HUES6 (cell line): ENCODE measurements around the gene CHRNA9.

ENCODE experiments used
- H3K27ac ChIP-seq: 2 replicates; pipeline ENCODE4 v1.7.0; 2013; ENCODE audit warnings: low read depth, mild to moderate bottlenecking, low read length, inconsistent platforms
- H3K27me3 ChIP-seq: 2 replicates; pipeline ENCODE4 v1.6.1; 2013; ENCODE audit warnings: low read length; ENCODE audit not compliant: control insufficient read depth, insufficient read depth
- H3K36me3 ChIP-seq: 2 replicates; pipeline ENCODE4 v1.6.1; 2013; ENCODE audit warnings: low read length; ENCODE audit not compliant: control insufficient read depth, insufficient read depth
- H3K4me1 ChIP-seq: 2 replicates; pipeline ENCODE4 v1.6.1; 2013; ENCODE audit warnings: low read length; ENCODE audit not compliant: control insufficient read depth, insufficient read depth
- H3K4me3 ChIP-seq: 2 replicates; pipeline ENCODE4 v1.5.1; 2013; ENCODE audit warnings: low read depth, low read length
- H3K9ac ChIP-seq: one replicate; pipeline ENCODE4 v1.6.1; 2013; ENCODE audit warnings: mild to moderate bottlenecking, low read length
- H3K9me3 ChIP-seq: 2 replicates; pipeline ENCODE4 v1.6.1; 2013; ENCODE audit warnings: low read depth, low read length; ENCODE audit not compliant: control insufficient read depth, insufficient read depth

Gene CHRNA9

DNA sequence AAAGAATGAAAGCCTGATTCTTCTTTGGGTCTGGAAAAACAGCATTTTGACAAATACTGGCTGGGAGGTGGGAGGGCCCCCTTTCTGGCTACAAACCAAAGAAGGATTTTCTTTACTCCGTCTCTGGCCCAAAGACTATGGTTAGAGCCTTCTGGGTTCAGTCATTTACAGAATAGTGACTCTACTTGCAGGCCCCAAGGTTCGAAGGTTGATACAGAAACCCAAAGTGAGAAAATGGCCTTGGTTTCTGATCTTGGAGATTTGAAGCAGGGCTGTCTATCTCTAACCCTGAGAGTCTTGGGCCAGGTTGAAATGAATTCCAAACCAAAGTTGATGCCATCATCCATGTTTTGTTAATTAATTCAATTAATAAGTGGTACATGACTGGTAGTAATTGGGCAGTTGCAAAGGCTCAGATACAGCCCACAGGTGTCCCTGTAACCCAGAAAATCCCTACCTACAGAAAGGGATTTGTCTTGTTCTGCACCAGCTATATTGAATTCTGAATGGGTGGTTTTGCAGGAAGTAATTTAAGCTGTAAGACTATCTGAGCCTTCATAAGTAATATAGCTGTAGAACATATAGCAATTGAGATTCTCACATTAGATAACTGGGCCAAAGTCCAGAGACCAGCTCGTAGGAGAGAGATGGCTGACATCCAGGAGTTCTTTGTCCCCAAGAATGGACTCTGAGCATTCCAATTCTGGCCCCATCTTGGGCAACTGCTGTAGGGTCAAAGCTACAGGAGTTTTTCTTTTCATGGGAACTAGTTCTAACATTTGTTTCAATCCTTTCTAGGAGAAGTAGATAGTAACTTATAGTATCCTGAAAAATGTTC, 34.5 kb downstream of the CHRNA9 start:
- Histone ChIP-seq H3K36me3 (no peaks in the 10 kb centered on the region), H3K9ac (no peak overlapping the region), H3K27me3 (no peaks in the 10 kb centered on the region), H3K9me3 (no peaks in the 10 kb centered on the region), H3K4me3 (no peak overlapping the region), H3K4me1 (no peaks in the 10 kb centered on the region), H3K27ac (no peak overlapping the region)

GRCh38 chr4:40372651-40373050, 37.5 kb downstream of the CHRNA9 start:
- Histone ChIP-seq H3K9ac (no peak overlapping the region), H3K4me3 (no peak overlapping the region), H3K27ac (no peak overlapping the region), H3K36me3 (no peaks in the 10 kb centered on the region), H3K4me1 (no peaks in the 10 kb centered on the region), H3K27me3 (no peaks in the 10 kb centered on the region), H3K9me3 (no peaks in the 10 kb centered on the region)

GRCh38 chr4:40373636-40374035, 38.5 kb downstream of the CHRNA9 start:
- Histone ChIP-seq H3K9ac (no peak overlapping the region), H3K27me3 (no peaks in the 10 kb centered on the region), H3K9me3 (no peaks in the 10 kb centered on the region), H3K27ac (no peak overlapping the region), H3K4me1 (no peaks in the 10 kb centered on the region), H3K4me3 (no peak overlapping the region), H3K36me3 (no peaks in the 10 kb centered on the region)

DNA sequence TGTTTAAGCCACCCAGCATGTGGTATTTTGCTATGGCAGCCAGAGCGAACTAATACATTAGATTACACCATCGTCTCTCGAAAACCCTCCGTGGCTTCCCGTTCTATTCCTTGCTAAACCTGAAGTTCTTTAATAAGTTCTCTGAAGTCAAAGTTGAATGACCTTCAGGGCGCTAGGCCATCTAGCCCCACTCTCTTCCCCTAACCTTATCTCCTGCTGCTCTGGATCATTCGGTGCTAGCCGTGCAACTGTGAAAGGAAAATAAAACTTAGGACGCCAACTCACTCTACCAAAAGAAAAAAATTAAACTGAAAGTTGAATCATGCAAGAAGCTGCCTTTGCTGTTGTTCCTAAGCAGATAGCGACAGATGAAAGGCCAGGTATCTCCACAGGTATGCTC, 40.0 kb downstream of the CHRNA9 start:
- H3K4me3 ChIP-seq, result no peak overlapping the region
- H3K27me3 ChIP-seq, result no peaks in the 10 kb centered on the region
- H3K36me3 ChIP-seq, result no peaks in the 10 kb centered on the region
- H3K9me3 ChIP-seq, result no peaks in the 10 kb centered on the region
- peaks cover 10% of the 10 kb centered on the region for H3K4me1 ChIP-seq
- H3K9ac ChIP-seq, result no peak overlapping the region
- no peak overlapping the region for H3K27ac ChIP-seq

DNA sequence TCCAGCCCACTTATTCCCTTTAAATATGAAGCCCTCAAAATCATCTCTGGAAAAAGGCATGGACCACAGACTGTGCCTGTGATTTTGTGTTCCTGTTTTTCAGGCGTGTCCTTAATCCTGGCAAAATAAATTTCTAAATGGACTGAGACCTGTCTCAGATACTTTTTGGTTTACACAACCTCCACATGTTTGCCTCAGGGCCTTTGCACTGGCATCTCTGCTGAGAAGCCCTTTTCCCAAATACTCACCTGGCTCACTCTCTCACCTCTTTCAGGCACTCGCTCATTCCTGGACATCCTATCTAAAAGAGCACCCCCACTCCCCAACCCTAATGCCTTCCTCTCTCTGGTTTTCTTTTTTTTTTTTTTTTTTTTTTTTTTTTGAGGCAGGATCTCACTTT, 40.5 kb downstream of the CHRNA9 start:
- Histone ChIP-seq H3K9me3 (no peaks in the 10 kb centered on the region), H3K27ac (no peak overlapping the region), H3K4me1 (peaks cover 10% of the 10 kb centered on the region), H3K4me3 (no peak overlapping the region), H3K27me3 (no peaks in the 10 kb centered on the region), H3K9ac (no peak overlapping the region), H3K36me3 (no peaks in the 10 kb centered on the region)

GRCh38 chr4:40377512-40378365, 42.6 kb downstream of the CHRNA9 start:
- Histone ChIP-seq H3K36me3 (no peaks in the 10 kb centered on the region), H3K27ac (no peak overlapping the region), H3K4me1 (peaks cover 10% of the 10 kb centered on the region), H3K9ac (no peak overlapping the region), H3K27me3 (no peaks in the 10 kb centered on the region), H3K4me3 (no peak overlapping the region), H3K9me3 (no peaks in the 10 kb centered on the region)

- peaks cover 10% of the 10 kb centered on the region for H3K4me1 ChIP-seq
- H3K36me3 ChIP-seq, result no peaks in the 10 kb centered on the region
- no peak overlapping the region for H3K9ac ChIP-seq
- no peaks in the 10 kb centered on the region for H3K9me3 ChIP-seq
- no peak overlapping the region for H3K27ac ChIP-seq
- no peaks in the 10 kb centered on the region for H3K27me3 ChIP-seq
- no peak overlapping the region for H3K4me3 ChIP-seq
Observed at GRCh38 chr4:40378619-40379018, 43.5 kb downstream of the CHRNA9 start.

- peaks cover 10% of the 10 kb centered on the region for H3K4me1 ChIP-seq
- no peak overlapping the region for H3K27ac ChIP-seq
- H3K9me3 ChIP-seq, result no peaks in the 10 kb centered on the region
- H3K9ac ChIP-seq, result no peak overlapping the region
- H3K36me3 ChIP-seq, result no peaks in the 10 kb centered on the region
- H3K4me3 ChIP-seq, result no peak overlapping the region
- H3K27me3 ChIP-seq, result no peaks in the 10 kb centered on the region
Observed at GRCh38 chr4:40379248-40379647, 44.1 kb downstream of the CHRNA9 start.

GRCh38 chr4:40380647-40381046, 45.5 kb downstream of the CHRNA9 start:
- H3K4me1 ChIP-seq, result peaks cover 10% of the 10 kb centered on the region
- no peaks in the 10 kb centered on the region for H3K36me3 ChIP-seq

GRCh38 chr4:40388239-40388638, 53.1 kb downstream of the CHRNA9 start:
- no peaks in the 10 kb centered on the region for H3K4me1 ChIP-seq
- H3K36me3 ChIP-seq, result no peaks in the 10 kb centered on the region
- no peaks in the 10 kb centered on the region for H3K9me3 ChIP-seq
- no peak overlapping the region for H3K9ac ChIP-seq
- no peaks in the 10 kb centered on the region for H3K27me3 ChIP-seq
- no peak overlapping the region for H3K4me3 ChIP-seq
- H3K27ac ChIP-seq, result no peak overlapping the region

More at GRCh38 chr4:40380647-40381046, 45.5 kb downstream of the CHRNA9 start:
- Histone ChIP-seq H3K9ac (no peak overlapping the region), H3K4me3 (no peak overlapping the region), H3K9me3 (no peaks in the 10 kb centered on the region), H3K27me3 (no peaks in the 10 kb centered on the region), H3K27ac (no peak overlapping the region)

- Histone ChIP-seq H3K4me3 (no peak overlapping the region), H3K36me3 (no peaks in the 10 kb centered on the region), H3K4me1 (no peaks in the 10 kb centered on the region), H3K27ac (no peak overlapping the region), H3K9me3 (no peaks in the 10 kb centered on the region), H3K27me3 (no peaks in the 10 kb centered on the region), H3K9ac (no peak overlapping the region)
Observed at GRCh38 chr4:40389986-40390385, 54.9 kb downstream of the CHRNA9 start.
